HEK293 (cell line): ENCODE data around the gene RPS6KA2.

Experiments
- CTCF ChIA-PET: fragments of 350-600 bp; formaldehyde crosslinking; extraction: SDS; loops from one replicate; lab custom pipeline; 2021; ENCODE audit warnings: antibody characterized with exemption; lab: Yijun Ruan, JAX
- POLR2A ChIA-PET: fragments of 300-600 bp; formaldehyde crosslinking; extraction: SDS; loops from one replicate; lab custom pipeline; 2020; ENCODE audit warnings: antibody characterized with exemption, inconsistent platforms; lab: Yijun Ruan, JAX
- H3K27ac ChIP-seq: fragments of 200-500 bp; sonication (Bioruptor generic); 2 replicates; pipeline ENCODE4 v1.5.1; 2014; ENCODE audit warnings: low read depth, low read length, control low read depth, inconsistent platforms; ENCODE audit errors: extremely low read depth
- H3K36me3 ChIP-seq, 2 experiments: fragments of 200-500 bp in 1 of 2; sonication (Bioruptor generic) in 1 of 2; 1 replicate in 1 of 2; 2 replicates in 1 of 2; pipeline ENCODE4 v1.5.1; 2014 to 2017; ENCODE audit warnings: inconsistent platforms in 2 of 2, low read length in 2 of 2; ENCODE audit not compliant: control insufficient read depth in 2 of 2, insufficient read depth in 1 of 2
- H3K4me1 ChIP-seq: fragments of 200-500 bp; sonication (Bioruptor generic); 2 replicates; pipeline ENCODE4 v1.5.1; 2014; ENCODE audit warnings: mild to moderate bottlenecking, low read length, inconsistent platforms; ENCODE audit not compliant: control insufficient read depth, insufficient read depth
- H3K4me3 ChIP-seq: 2 replicates; pipeline ENCODE4 v1.5.1; 2011; ENCODE audit warnings: low read depth, mild to moderate bottlenecking, control low read depth, low read length, moderate library complexity
- H3K9me3 ChIP-seq: fragments of 200-500 bp; sonication (Bioruptor generic); 2 replicates; pipeline ENCODE4 v1.5.1; 2014; ENCODE audit warnings: low read depth, low read length, inconsistent platforms; ENCODE audit not compliant: control insufficient read depth, insufficient read depth
- EGR2 ChIP-seq: fragments of 450-650 bp; formaldehyde crosslinking; IDR thresholded peaks from 2 replicates; pipeline ENCODE4 v1.5.1; 2016; ENCODE audit warnings: low read depth, missing biosample characterization, missing genetic modification characterization
- GLIS2 ChIP-seq: fragments of 450-650 bp; formaldehyde crosslinking; IDR thresholded peaks from 2 replicates; pipeline ENCODE4 v1.5.1; 2016; ENCODE audit warnings: missing biosample characterization, missing genetic modification characterization
- KLF10 ChIP-seq: fragments of 450-650 bp; IDR thresholded peaks from 2 replicates; pipeline ENCODE4 v1.5.1; 2018; ENCODE audit warnings: missing biosample characterization, mild to moderate bottlenecking, missing genetic modification characterization
- KLF7 ChIP-seq: fragments of 450-650 bp; formaldehyde crosslinking; IDR thresholded peaks from 2 replicates; pipeline ENCODE4 v1.5.1; 2016; ENCODE audit warnings: missing biosample characterization, missing genetic modification characterization, borderline replicate concordance
- PRDM10 ChIP-seq: fragments of 450-650 bp; formaldehyde crosslinking; IDR thresholded peaks from 2 replicates; pipeline ENCODE4 v1.5.1; 2016; ENCODE audit warnings: missing biosample characterization, missing genetic modification characterization
- SCRT2 ChIP-seq: fragments of 450-650 bp; formaldehyde crosslinking; IDR thresholded peaks from 2 replicates; pipeline ENCODE4 v1.5.1; 2016; ENCODE audit warnings: missing biosample characterization, missing genetic modification characterization
- YY2 ChIP-seq: fragments of 450-650 bp; formaldehyde crosslinking; IDR thresholded peaks from 2 replicates; pipeline ENCODE4 v1.5.1; 2016; ENCODE audit warnings: missing biosample characterization, missing genetic modification characterization
- ZFHX2 ChIP-seq: fragments of 450-650 bp; formaldehyde crosslinking; conservative IDR thresholded peaks from 2 replicates; pipeline ENCODE4 v1.5.1; 2016; ENCODE audit warnings: missing biosample characterization, missing genetic modification characterization
- ZIC2 ChIP-seq: fragments of 450-650 bp; formaldehyde crosslinking; IDR thresholded peaks from 2 replicates; pipeline ENCODE4 v1.5.1; 2016; ENCODE audit warnings: missing biosample characterization, missing genetic modification characterization
- ZNF121 ChIP-seq: fragments of 450-650 bp; formaldehyde crosslinking; IDR thresholded peaks from 2 replicates; pipeline ENCODE4 v1.5.1; 2016; ENCODE audit warnings: missing biosample characterization, missing genetic modification characterization
- ZNF133 ChIP-seq: fragments of 450-650 bp; formaldehyde crosslinking; IDR thresholded peaks from 2 replicates; pipeline ENCODE4 v1.5.1; 2016; ENCODE audit warnings: missing biosample characterization, missing genetic modification characterization
- ZNF140 ChIP-seq: fragments of 450-650 bp; formaldehyde crosslinking; IDR thresholded peaks from 2 replicates; pipeline ENCODE4 v1.5.1; 2016; ENCODE audit warnings: missing biosample characterization, missing genetic modification characterization
- ZNF174 ChIP-seq: fragments of 450-650 bp; formaldehyde crosslinking; IDR thresholded peaks from 2 replicates; pipeline ENCODE4 v1.5.0; 2017; ENCODE audit warnings: missing biosample characterization, mild to moderate bottlenecking, missing genetic modification characterization
- ZNF175 ChIP-seq: fragments of 450-650 bp; formaldehyde crosslinking; IDR thresholded peaks from 2 replicates; pipeline ENCODE4 v1.5.1; 2016; ENCODE audit warnings: missing biosample characterization, missing genetic modification characterization
- ZNF214 ChIP-seq: fragments of 450-650 bp; formaldehyde crosslinking; IDR thresholded peaks from 2 replicates; pipeline ENCODE4 v1.5.1; 2017; ENCODE audit warnings: missing biosample characterization, mild to moderate bottlenecking, missing genetic modification characterization, borderline replicate concordance
- ZNF292 ChIP-seq: fragments of 450-650 bp; formaldehyde crosslinking; IDR thresholded peaks from 2 replicates; pipeline ENCODE4 v1.5.1; 2016; ENCODE audit warnings: low read depth, missing biosample characterization, missing genetic modification characterization, borderline replicate concordance
- ZNF37A ChIP-seq: fragments of 450-650 bp; IDR thresholded peaks from 2 replicates; pipeline ENCODE4 v1.5.1; 2018; ENCODE audit warnings: missing biosample characterization, missing genetic modification characterization
- ZNF561 ChIP-seq: fragments of 450-650 bp; IDR thresholded peaks from 2 replicates; pipeline ENCODE4 v1.5.1; 2018; ENCODE audit warnings: missing biosample characterization, missing genetic modification characterization, borderline replicate concordance
- ZNF654 ChIP-seq: fragments of 450-650 bp; formaldehyde crosslinking; IDR thresholded peaks from 2 replicates; pipeline ENCODE4 v1.5.1; 2016; ENCODE audit warnings: low read depth, missing biosample characterization, missing genetic modification characterization
- ZNF785 ChIP-seq: fragments of 450-650 bp; formaldehyde crosslinking; IDR thresholded peaks from 2 replicates; pipeline ENCODE4 v1.5.1; 2016; ENCODE audit warnings: missing biosample characterization, missing genetic modification characterization
- ZNF830 ChIP-seq: fragments of 450-650 bp; IDR thresholded peaks from 2 replicates; pipeline ENCODE4 v1.5.0; 2018; ENCODE audit warnings: missing biosample characterization, missing genetic modification characterization, low read depth, mild to moderate bottlenecking, moderate library complexity

RPS6KA2 gene

GRCh38 chr6:166520905-166521834 lies 105.9 kb downstream of the RPS6KA2 start:
- Histone ChIP-seq H3K36me3 (no peaks in the 10 kb centered on the region), H3K27ac (no peak overlapping the region), H3K4me3 (no peak overlapping the region), H3K9me3 (no peaks in the 10 kb centered on the region), H3K4me1 (no peaks in the 10 kb centered on the region)
- POLR2A ChIA-PET, result no interaction called here
- CTCF ChIA-PET, result interaction anchor here (0.6 to 0.7 kb wide), 2 partner anchors 90 to 364 kb away, joined by 3 read pairs; no protein-coding TSS in a partner anchor
- TF ChIP-seq ZNF121 (tag by site-specific recombination) (no peak), ZNF175 (no peak), ZNF37A (tag by site-specific recombination) (no peak), ZNF785 (no peak)

- POLR2A ChIA-PET, result no interaction called here
- H3K4me3 ChIP-seq, result no peak overlapping the region
- CTCF ChIA-PET, result interaction anchor here (0.6 to 1.0 kb wide), 2 partner anchors 51 to 97 kb away, joined by 3 read pairs; no protein-coding TSS in a partner anchor
- no peaks in the 10 kb centered on the region for H3K9me3 ChIP-seq
- H3K36me3 ChIP-seq, result no peaks in the 10 kb centered on the region
- TF ChIP-seq ZNF561 (tag by site-specific recombination), result no peak
- 0 out of 2 replicates have a peak, but pooled peaks have one; percentile 14 for TF ChIP-seq EGR2
- TF ChIP-seq PRDM10, result no peak
- no peak for TF ChIP-seq ZNF292 (tag by site-specific recombination)
- peak; percentile 51; the same call in 1 of the 2 replicates for TF ChIP-seq ZIC2
- TF ChIP-seq ZNF214 (tag by site-specific recombination), result no peak
- H3K4me1 ChIP-seq, result no peaks in the 10 kb centered on the region
- H3K27ac ChIP-seq, result no peak overlapping the region
Measured at GRCh38 chr6:166516251-166516884, 110.7 kb downstream of the RPS6KA2 start.

- Histone ChIP-seq H3K4me1 (no peaks in the 10 kb centered on the region), H3K4me3 (no peak overlapping the region), H3K9me3 (no peaks in the 10 kb centered on the region), H3K36me3 (no peaks in the 10 kb centered on the region), H3K27ac (no peak overlapping the region)
- POLR2A ChIA-PET, result interaction anchor here (1.1 kb wide), 1 partner anchor 112 kb away, joined by 3 read pairs; the partner anchor contains the start of gene RPS6KA2
- CTCF ChIA-PET, result interaction anchor here (0.6 to 1.7 kb wide), 6 partner anchors 20 to 176 kb away, joined by 3 to 4 read pairs (median 3); partner anchors contain the start of gene RPS6KA2
- no peak for TF ChIP-seq ZNF830 (tag by site-specific recombination)
- TF ChIP-seq KLF10 (tag by site-specific recombination), result no peak
- TF ChIP-seq ZNF174 (tag by site-specific recombination), result no peak
- no peak for TF ChIP-seq ZNF133 (tag by site-specific recombination)
- TF ChIP-seq ZNF140 (tag by site-specific recombination), result no peak
- no peak for TF ChIP-seq PRDM10
- TF ChIP-seq YY2 (tag by site-specific recombination), result no peak
- no peak for TF ChIP-seq SCRT2
- TF ChIP-seq KLF7, result no peak
- TF ChIP-seq ZIC2, result peak; percentile 75
- no peak for TF ChIP-seq ZFHX2 (tag by site-specific recombination)
- peak; percentile 52; the same call in 1 of the 2 replicates for TF ChIP-seq GLIS2
- peak; percentile 22; the same call in 1 of the 2 replicates for TF ChIP-seq ZNF654 (tag by site-specific recombination)
Measured at GRCh38 chr6:166515072-166515810, 111.8 kb downstream of the RPS6KA2 start.
